Activated CD8-positive, alpha-beta memory T cell treated with anti-CD3 and anti-CD28 coated beads for 48 hours (primary cell): ENCODE results near the gene GHDC.
A peak's percentile ranks its signal among the peaks of the same experiment; 100 is the strongest.
"Not testable (repeated sequence)": the region's sequence is repeated elsewhere in the genome, so short reads cannot be mapped to it uniquely, and the experiment has no call there.

Experiments used
- DNase-seq, 3 experiments: peaks; one replicate each; pipeline ENCODE4 v3.0.0-alpha.2; 2020; ENCODE audit warnings: low read depth in 2 of 3, low spot score in 2 of 3

GHDC gene, protein sequence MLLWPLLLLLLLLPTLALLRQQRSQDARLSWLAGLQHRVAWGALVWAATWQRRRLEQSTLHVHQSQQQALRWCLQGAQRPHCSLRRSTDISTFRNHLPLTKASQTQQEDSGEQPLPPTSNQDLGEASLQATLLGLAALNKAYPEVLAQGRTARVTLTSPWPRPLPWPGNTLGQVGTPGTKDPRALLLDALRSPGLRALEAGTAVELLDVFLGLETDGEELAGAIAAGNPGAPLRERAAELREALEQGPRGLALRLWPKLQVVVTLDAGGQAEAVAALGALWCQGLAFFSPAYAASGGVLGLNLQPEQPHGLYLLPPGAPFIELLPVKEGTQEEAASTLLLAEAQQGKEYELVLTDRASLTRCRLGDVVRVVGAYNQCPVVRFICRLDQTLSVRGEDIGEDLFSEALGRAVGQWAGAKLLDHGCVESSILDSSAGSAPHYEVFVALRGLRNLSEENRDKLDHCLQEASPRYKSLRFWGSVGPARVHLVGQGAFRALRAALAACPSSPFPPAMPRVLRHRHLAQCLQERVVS

DNA sequence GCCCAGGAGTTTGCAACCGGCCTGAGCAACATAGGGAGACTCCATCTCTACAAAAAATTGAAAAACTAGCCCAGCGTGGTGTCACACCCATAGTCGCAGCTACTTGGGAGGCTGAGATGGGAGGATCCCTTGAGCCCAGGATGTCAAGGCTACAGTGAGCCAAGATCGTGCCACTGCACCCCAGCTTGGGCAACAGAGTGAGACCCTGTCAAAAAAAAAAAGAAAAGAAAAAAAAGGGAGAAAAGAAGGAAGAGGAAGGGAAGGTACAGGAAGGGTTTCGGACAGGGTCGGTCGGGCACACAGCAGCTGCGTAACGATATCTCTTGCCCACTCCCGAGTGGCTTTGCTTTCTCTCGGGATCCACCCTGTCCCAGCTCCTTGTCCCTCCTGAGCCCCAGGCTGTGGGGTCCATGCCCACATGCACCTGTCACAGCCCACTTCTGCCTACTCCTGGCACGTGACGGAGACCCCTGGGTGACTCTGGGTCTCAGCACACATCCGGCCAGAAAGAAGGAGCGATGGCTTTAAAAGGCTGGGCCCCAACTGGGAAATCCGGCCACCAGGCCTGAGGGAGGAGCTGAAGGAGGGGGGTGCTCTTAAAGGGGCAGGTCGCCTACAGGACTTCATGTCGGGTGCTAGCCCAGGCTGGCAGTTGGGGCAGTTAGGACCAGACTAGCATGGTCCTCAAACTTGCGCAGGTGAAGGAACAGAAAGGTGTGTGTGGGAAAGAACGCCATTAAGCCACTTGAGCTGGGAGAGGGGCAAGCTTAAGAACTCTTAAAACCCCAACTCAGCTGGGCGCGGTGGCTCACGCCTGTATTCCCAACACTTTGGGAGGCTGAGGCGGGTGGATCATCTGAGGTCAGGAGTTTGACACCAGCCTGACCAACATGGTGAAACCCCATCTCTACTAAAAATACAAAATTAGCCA, at the start of gene GHDC:
Gene GHDC (minus strand): TSS at position 526 of the 931 bp plus-strand sequence. CDS start 913 bp downstream, outside the sequence.
- DNase-seq: peak in 2 of 3 experiments; percentile 46 to 54

- no peak for DNase-seq
These were observed 49.2 kb upstream of the GHDC start for GRCh38 chr17:42243493-42243982.

GRCh38 chr17:42241871-42242270, 47.6 kb upstream of the GHDC start:
- no peak for DNase-seq

DNA sequence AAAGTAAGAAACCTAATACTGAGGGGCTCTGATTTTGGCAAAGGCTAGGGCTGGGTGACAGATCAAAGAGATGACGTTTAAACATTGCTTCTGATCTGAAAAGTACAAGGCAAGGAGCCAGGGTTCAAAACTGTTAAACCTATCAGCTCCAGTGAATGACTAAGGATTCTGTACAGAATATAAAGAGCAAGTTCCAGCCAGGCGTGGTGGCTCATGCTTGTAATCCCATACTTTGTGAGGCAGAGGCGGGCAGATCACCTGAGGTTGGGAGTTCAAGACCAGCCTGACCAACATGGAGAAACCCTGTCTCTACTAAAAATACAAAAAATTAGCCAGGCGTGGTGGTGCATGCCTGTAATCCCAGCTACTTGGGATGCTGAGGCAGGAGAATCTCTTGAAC, 46.6 kb upstream of the GHDC start:
- not testable (repeated sequence) for DNase-seq

GRCh38 chr17:42240201-42240600, 45.9 kb upstream of the GHDC start:
- DNase-seq: no peak

DNA sequence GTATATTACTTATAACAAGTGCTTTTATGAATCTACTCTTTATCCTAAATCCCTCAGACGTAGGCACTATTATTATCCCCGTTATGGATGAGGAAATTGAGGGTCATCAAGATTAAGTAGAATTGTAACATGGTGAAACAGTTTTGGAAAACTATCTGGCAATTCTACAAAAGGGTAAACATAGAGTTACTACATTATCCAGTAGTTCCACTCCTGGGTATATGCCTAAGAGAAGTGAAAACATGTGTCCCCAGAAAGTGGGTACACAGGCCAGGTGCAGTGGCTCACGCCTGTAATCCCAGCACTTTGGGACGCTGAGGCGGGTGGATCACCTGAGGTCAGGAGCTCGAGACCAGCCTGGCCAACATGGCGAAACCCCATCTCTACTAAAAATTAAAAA, 45.3 kb upstream of the GHDC start:
- not testable (repeated sequence) for DNase-seq

GRCh38 chr17:42236760-42237159, 42.5 kb upstream of the GHDC start:
- no peak for DNase-seq

- no peak for DNase-seq
These were observed 39.7 kb upstream of the GHDC start for GRCh38 chr17:42233994-42234393.

- DNase-seq: no peak
These were observed 38.9 kb upstream of the GHDC start for GRCh38 chr17:42233156-42233555.

DNA sequence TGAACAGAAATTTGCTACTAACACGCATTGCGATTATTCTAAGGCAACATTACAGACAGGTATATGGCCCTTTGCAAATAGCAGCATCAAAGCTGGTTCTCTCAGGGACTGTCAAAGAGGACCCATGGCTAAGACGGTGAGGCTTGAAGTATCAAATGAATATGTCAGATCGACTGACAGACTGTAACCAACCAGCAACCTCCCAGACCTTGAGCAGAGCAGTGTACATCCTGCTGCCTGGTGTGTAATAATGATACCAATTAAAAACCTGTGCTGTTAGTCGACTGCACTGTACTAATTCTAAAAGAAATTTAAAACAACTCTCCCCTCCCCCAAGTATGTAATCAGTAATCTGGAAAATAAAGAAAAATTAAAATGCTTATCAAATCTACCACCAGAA, 35.9 kb upstream of the GHDC start:
- no peak for DNase-seq

GRCh38 chr17:42227849-42228700, 33.8 kb upstream of the GHDC start:
- no peak for DNase-seq

DNA sequence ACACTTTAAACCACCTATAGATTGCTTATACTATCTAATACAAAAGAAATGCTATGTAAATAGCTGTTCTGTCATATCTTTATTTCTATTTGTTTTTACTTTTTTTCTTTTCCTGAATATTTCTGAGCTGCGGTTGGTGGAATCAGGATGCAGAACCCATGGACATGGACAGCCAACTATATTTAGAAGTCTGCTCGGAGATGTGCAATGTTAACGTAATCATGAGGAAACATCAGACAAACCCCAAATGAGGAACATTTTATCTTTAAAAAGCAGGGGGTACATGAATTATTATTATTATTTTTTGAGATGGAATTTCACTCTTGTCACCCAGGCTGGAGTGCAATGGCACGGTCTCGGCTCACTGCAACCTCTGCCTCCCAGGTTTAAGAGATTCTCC, 31.4 kb upstream of the GHDC start:
- DNase-seq: no peak

- no peak for DNase-seq
These were observed 30.4 kb upstream of the GHDC start for GRCh38 chr17:42224651-42225050.

DNA sequence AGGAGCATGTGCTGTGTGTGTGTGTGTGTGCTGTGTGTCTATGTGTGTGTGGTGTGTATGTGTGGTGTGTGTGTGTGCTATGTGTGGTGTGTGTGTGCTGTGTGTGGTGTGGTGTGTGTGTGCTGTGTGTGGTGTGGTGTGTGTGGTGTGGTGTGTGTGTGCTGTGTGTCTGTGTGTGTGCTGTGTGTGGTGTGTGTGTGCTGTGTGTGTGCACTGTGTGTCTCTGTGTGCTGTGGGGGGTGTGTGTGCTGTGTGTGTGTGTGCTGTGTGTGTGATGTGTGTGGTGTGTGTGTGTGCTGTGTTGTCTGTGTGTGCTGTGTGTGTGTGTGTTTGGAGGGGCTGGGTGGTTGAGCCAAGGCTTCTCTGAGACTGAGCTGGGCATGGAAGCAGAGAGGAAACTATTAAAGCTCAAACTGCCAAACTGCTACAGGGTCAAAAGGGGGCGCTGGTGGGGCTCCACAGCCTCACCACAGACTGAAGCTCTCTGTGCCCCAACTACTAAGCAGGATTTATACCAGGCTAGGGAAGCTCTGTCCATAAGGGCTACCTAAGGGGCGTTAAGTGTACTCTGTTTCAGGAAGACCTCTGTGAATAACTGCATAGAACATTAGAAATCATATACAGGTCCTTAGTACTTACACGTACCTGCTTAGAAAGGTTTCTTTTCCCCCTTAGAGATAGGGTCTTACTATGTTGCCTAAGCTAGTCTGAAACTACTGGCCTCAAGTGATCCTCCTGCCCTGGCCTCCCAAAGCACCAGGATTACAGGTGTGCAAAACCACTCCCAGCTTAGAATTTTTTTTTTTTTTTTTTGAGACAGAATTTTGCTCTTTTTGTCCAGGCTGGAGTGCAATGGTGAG, 27.8 kb upstream of the GHDC start:
- peak; percentile 13 to 31 (median 16) for DNase-seq

- not testable (repeated sequence) for DNase-seq
These were observed 25.0 kb upstream of the GHDC start for GRCh38 chr17:42219280-42219679.

DNA sequence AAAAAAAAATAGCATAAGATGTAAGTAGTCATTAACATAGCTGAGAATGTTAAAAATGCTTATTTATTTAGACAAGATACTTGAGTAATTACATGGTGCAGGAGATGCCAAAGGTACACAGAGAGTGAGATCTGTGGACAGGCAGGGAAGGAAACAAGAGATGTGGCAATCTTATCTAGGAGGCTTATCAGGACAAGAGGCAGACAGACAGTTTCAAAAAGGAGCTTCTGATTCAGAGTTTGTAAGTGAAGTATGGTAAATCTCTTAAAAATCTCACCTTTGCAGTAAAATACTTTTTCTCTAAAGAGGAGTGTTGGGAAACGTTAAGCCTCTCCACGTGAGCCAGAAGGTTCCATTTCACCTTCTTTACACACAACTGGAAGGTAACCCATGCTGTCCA, 19.9 kb upstream of the GHDC start:
- DNase-seq: no peak

DNA sequence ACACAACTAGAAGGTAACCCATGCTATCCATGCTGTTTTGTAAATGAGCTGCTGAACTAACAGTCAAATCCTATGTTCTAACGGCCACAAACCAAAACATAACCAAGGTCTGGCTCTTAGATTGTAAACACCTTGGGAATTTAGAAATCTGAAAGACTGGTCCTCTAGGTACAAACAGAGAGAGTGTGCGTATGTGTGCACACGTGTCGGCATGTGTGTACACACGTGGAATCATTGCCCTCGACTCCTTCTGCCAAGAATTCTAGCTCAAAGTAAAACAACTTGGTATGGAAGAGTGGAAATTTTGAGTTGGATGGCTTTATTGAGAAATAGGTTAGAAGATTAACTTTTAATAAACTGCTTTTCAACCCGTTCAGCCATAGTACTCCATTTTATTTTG, 18.1 kb upstream of the GHDC start:
- no peak for DNase-seq

DNA sequence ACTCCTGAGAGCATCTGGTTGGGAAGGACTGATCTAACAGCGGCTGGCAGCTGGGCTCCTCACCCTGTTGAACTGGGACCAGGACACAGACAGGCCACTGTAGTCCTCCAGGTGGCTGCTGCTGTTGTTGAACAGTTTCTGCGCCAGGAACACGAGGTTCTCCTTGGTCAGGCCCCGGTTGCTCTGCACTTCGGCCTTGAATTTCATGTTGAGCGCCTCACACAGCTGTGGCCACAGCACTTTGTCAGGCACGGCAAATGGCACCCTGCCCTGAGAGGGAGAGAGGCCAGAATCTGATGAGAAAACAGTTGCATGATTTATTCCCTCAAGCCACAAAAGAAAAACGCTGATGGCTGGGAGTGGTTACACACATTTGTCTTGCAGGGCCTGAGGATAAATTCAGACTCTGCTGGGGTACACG, 17.6 kb upstream of the GHDC start:
- DNase-seq: not testable (repeated sequence)

GRCh38 chr17:42210046-42210445, 15.8 kb upstream of the GHDC start:
- no peak for DNase-seq

GRCh38 chr17:42206153-42206612, 11.9 kb upstream of the GHDC start:
- not testable (repeated sequence) for DNase-seq
